Fibroblast of skin of back (primary cell): ENCODE data around the gene ZNF331. TPM values are rescaled to one million over a fixed set of nuclear protein-coding genes. Genes with fewer than 3 reads are reported as not detected.
A peak's percentile ranks its signal among the peaks of the same experiment; 100 is the strongest.
"Not testable (repeated sequence)": the region's sequence is repeated elsewhere in the genome, so short reads cannot be mapped to it uniquely, and the experiment has no call there.

Experiments used
- DNase-seq: peaks from one replicate; pipeline ENCODE4 v3.0.0-alpha.2; 2013
- polyA plus RNA-seq, 2 experiments: library from polyadenylated mRNA; unstranded; fragments of 120-200 nt; gene quantifications; one replicate each; pipeline ENCODE4 v1.2.1, GENCODE V29; 2013; ENCODE audit not compliant: insufficient read length in 2 of 2

The ZNF331 gene
- polyA plus RNA-seq (2013, experiment 1 of 2; ENCODE audit: insufficient read length): 7.4 TPM
- polyA plus RNA-seq (2013, experiment 2 of 2; ENCODE audit: insufficient read length): 4.2 TPM

GRCh38 chr19:53537521-53538377 is at the start of gene ZNF331:
ZNF331 (plus strand) TSS chr19:53538145; CDS start chr19:53569377, 31,232 bp downstream.
- DNase-seq: peak; percentile 70

GRCh38 chr19:53492153-53492552 is 45.8 kb upstream of the ZNF331 start:
- DNase-seq: no peak

- DNase-seq: not testable (repeated sequence)
Measured at GRCh38 chr19:53497311-53498023, 40.5 kb upstream of the ZNF331 start.

- not testable (repeated sequence) for DNase-seq
Measured at GRCh38 chr19:53498024-53498395, 39.9 kb upstream of the ZNF331 start.

GRCh38 chr19:53503151-53503550 is 34.8 kb upstream of the ZNF331 start:
- DNase-seq: not testable (repeated sequence)

- not testable (repeated sequence) for DNase-seq
Measured at GRCh38 chr19:53503671-53504364, 34.1 kb upstream of the ZNF331 start.

- DNase-seq: not testable (repeated sequence)
Measured at GRCh38 chr19:53504365-53504703, 33.6 kb upstream of the ZNF331 start.

GRCh38 chr19:53504885-53505284 is 33.1 kb upstream of the ZNF331 start:
- no peak for DNase-seq

- DNase-seq: no peak
Measured at GRCh38 chr19:53506728-53507127, 31.2 kb upstream of the ZNF331 start.

GRCh38 chr19:53507523-53508442 is 30.2 kb upstream of the ZNF331 start:
- DNase-seq: no peak

GRCh38 chr19:53509443-53509842 is 28.5 kb upstream of the ZNF331 start:
- DNase-seq: no peak

GRCh38 chr19:53509845-53510244 is 28.1 kb upstream of the ZNF331 start:
- no peak for DNase-seq

GRCh38 chr19:53511357-53511756 is 26.6 kb upstream of the ZNF331 start:
- DNase-seq: no peak

- peak; percentile 42 for DNase-seq
Measured at GRCh38 chr19:53511933-53512374, 26.0 kb upstream of the ZNF331 start.

- DNase-seq: not testable (repeated sequence)
Measured at GRCh38 chr19:53515047-53515446, 22.9 kb upstream of the ZNF331 start.

GRCh38 chr19:53517114-53517741 is 20.7 kb upstream of the ZNF331 start:
- no peak for DNase-seq

- DNase-seq: no peak
Measured at GRCh38 chr19:53518121-53518520, 19.8 kb upstream of the ZNF331 start.

- no peak for DNase-seq
Measured at GRCh38 chr19:53518716-53519115, 19.2 kb upstream of the ZNF331 start.

GRCh38 chr19:53519446-53519845 is 18.5 kb upstream of the ZNF331 start:
- DNase-seq: no peak

- DNase-seq: no peak
Measured at GRCh38 chr19:53520163-53520546, 17.8 kb upstream of the ZNF331 start.
